ENCODE data around the gene KDM4C.

GRCh38 chr9:6855860-6856259 is 98.1 kb downstream of the KDM4C start:
- TF ChIP-seq POLR2A (IDR thresholded peaks at IDR 0.05; ENCODE audit: borderline replicate concordance, extremely low read depth, insufficient read depth, insufficient read length) (no peak), CTCF (IDR thresholded peaks at IDR 0.05 in 2 of 3, conservative IDR thresholded peaks at IDR 0.05 in 1 of 3; ENCODE audit: borderline replicate concordance in 1 of 3, insufficient read depth in 1 of 3, low read depth in 2 of 3, low read length in 2 of 3) (no peak), EZH2 (IDR thresholded peaks at IDR 0.05) (no peak), SIN3A (IDR thresholded peaks at IDR 0.05; ENCODE audit: low read depth) (no peak), CEBPB (IDR thresholded peaks at IDR 0.05; ENCODE audit: low read depth) (no peak), JUND (IDR thresholded peaks at IDR 0.05) (no peak), SRF (IDR thresholded peaks at IDR 0.05; ENCODE audit: low read depth) (no peak), TCF7L2 (IDR thresholded peaks at IDR 0.05; ENCODE audit: borderline replicate concordance, extremely low read depth, insufficient read depth, insufficient read length) (no peak), MAX (IDR thresholded peaks at IDR 0.05) (no peak), YY1 (IDR thresholded peaks at IDR 0.05; ENCODE audit: extremely low read depth, insufficient replicate concordance, low read depth, low read length) (no peak), CBX3 (IDR thresholded peaks at IDR 0.05; ENCODE audit: low read depth) (no peak), SP1 (IDR thresholded peaks at IDR 0.05; ENCODE audit: low read depth) (no peak), REST (IDR thresholded peaks at IDR 0.05; ENCODE audit: low read depth) (no peak)
